BLaER1 (cell line): ENCODE data around the gene GOLIM4.

Experiments used
- H3K27ac ChIP-seq: shearing (Covaris generic); formaldehyde crosslinking; 2 replicates; pipeline ENCODE4 v1.8.1; 2022
- H3K27me3 ChIP-seq: shearing (Covaris generic); formaldehyde crosslinking; 2 replicates; pipeline ENCODE4 v1.8.1; 2022
- H3K36me3 ChIP-seq: shearing (Covaris generic); formaldehyde crosslinking; 2 replicates; pipeline ENCODE4 v1.8.1; 2022
- H3K4me1 ChIP-seq: shearing (Covaris generic); formaldehyde crosslinking; 2 replicates; pipeline ENCODE4 v1.8.1; 2022
- H3K4me2 ChIP-seq: shearing (Covaris generic); formaldehyde crosslinking; 2 replicates; pipeline ENCODE4 v1.8.1; 2022
- H3K4me3 ChIP-seq: shearing (Covaris generic); formaldehyde crosslinking; 2 replicates; pipeline ENCODE4 v1.8.1; 2022
- H3K9ac ChIP-seq: shearing (Covaris generic); formaldehyde crosslinking; 2 replicates; pipeline ENCODE4 v1.8.1; 2022
- H3K9me3 ChIP-seq: shearing (Covaris generic); formaldehyde crosslinking; 2 replicates; pipeline ENCODE4 v1.8.1; 2022
- H4K20me1 ChIP-seq: shearing (Covaris generic); formaldehyde crosslinking; 2 replicates; pipeline ENCODE4 v1.8.1; 2022
- Cebpa-rat ChIP-seq: shearing (Covaris generic); IDR thresholded peaks from 2 replicates; pipeline ENCODE4 v1.8.1; 2022

Gene GOLIM4

GRCh38 chr3:168080499-168081170, 15.1 kb downstream of the GOLIM4 start:
- peaks cover 6% of the 10 kb centered on the region for H3K36me3 ChIP-seq
- no peak for TF ChIP-seq Cebpa-rat
- H3K4me3 ChIP-seq = no peak overlapping the region
- no peaks in the 10 kb centered on the region for H3K4me1 ChIP-seq
- peaks cover 9% of the 10 kb centered on the region; the same call in 1 of the 2 replicates for H3K9me3 ChIP-seq
- H3K27ac ChIP-seq = no peak overlapping the region
- H3K9ac ChIP-seq = no peak overlapping the region
- no peak overlapping the region for H3K4me2 ChIP-seq
- no peaks in the 10 kb centered on the region for H3K27me3 ChIP-seq
- H4K20me1 ChIP-seq = peaks cover 53% of the 10 kb centered on the region; the same call in 1 of the 2 replicates

- Histone ChIP-seq H3K36me3 (peaks cover 6% of the 10 kb centered on the region), H3K9ac (no peak overlapping the region), H3K4me2 (no peak overlapping the region), H4K20me1 (peaks cover 47% of the 10 kb centered on the region; the same call in 1 of the 2 replicates), H3K4me1 (no peaks in the 10 kb centered on the region), H3K27me3 (no peaks in the 10 kb centered on the region), H3K9me3 (0 out of 2 replicates have a peak, but pooled peaks cover 4% of the 10 kb centered on the region), H3K4me3 (no peak overlapping the region), H3K27ac (no peak overlapping the region)
- no peak for TF ChIP-seq Cebpa-rat
Observed at GRCh38 chr3:168080022-168080421, 15.7 kb downstream of the GOLIM4 start.

GRCh38 chr3:168077091-168077490, 18.6 kb downstream of the GOLIM4 start:
- peaks cover 22% of the 10 kb centered on the region for H3K4me1 ChIP-seq
- H3K36me3 ChIP-seq = peaks cover 8% of the 10 kb centered on the region
- no peak overlapping the region for H3K4me3 ChIP-seq
- peaks cover 39% of the 10 kb centered on the region for H4K20me1 ChIP-seq
- no peak overlapping the region for H3K9ac ChIP-seq
- no peak overlapping the region for H3K27ac ChIP-seq
- 0 out of 2 replicates have a peak, but pooled peaks cover 4% of the 10 kb centered on the region for H3K9me3 ChIP-seq
- H3K27me3 ChIP-seq = no peaks in the 10 kb centered on the region
- no peak overlapping the region for H3K4me2 ChIP-seq
- no peak for TF ChIP-seq Cebpa-rat

GRCh38 chr3:168073842-168074605, 21.7 kb downstream of the GOLIM4 start:
- no peak for TF ChIP-seq Cebpa-rat
- Histone ChIP-seq H3K4me3 (no peak overlapping the region), H3K27ac (peak overlapping the region; percentile 2; the same call in 1 of the 2 replicates), H4K20me1 (peaks cover 30% of the 10 kb centered on the region), H3K9ac (no peak overlapping the region), H3K27me3 (no peaks in the 10 kb centered on the region), H3K4me1 (peaks cover 22% of the 10 kb centered on the region), H3K4me2 (peak overlapping the region; percentile 57), H3K9me3 (0 out of 2 replicates have a peak, but pooled peaks cover 4% of the 10 kb centered on the region), H3K36me3 (peaks cover 17% of the 10 kb centered on the region)

GRCh38 chr3:168072323-168072650, 23.4 kb downstream of the GOLIM4 start:
- TF ChIP-seq Cebpa-rat = no peak
- Histone ChIP-seq H3K27ac (no peak overlapping the region), H4K20me1 (peaks cover 30% of the 10 kb centered on the region), H3K4me2 (no peak overlapping the region), H3K36me3 (peaks cover 15% of the 10 kb centered on the region), H3K9me3 (0 out of 2 replicates have a peak, but pooled peaks cover 3% of the 10 kb centered on the region), H3K27me3 (no peaks in the 10 kb centered on the region), H3K9ac (no peak overlapping the region), H3K4me1 (peaks cover 22% of the 10 kb centered on the region), H3K4me3 (no peak overlapping the region)

- Histone ChIP-seq H3K27me3 (no peaks in the 10 kb centered on the region), H3K4me1 (peaks cover 22% of the 10 kb centered on the region), H3K9ac (no peak overlapping the region), H3K4me2 (no peak overlapping the region), H3K27ac (no peak overlapping the region), H3K4me3 (no peak overlapping the region), H3K36me3 (peaks cover 10% of the 10 kb centered on the region; the same call in 1 of the 2 replicates), H4K20me1 (peaks cover 34% of the 10 kb centered on the region), H3K9me3 (no peaks in the 10 kb centered on the region)
- TF ChIP-seq Cebpa-rat = no peak
Observed at GRCh38 chr3:168071591-168072322, 24.0 kb downstream of the GOLIM4 start.

GRCh38 chr3:168070919-168071318, 24.8 kb downstream of the GOLIM4 start:
- peaks cover 22% of the 10 kb centered on the region for H3K4me1 ChIP-seq
- no peak overlapping the region for H3K9ac ChIP-seq
- no peak for TF ChIP-seq Cebpa-rat
- peaks cover 10% of the 10 kb centered on the region; the same call in 1 of the 2 replicates for H3K36me3 ChIP-seq
- no peak overlapping the region for H3K4me2 ChIP-seq
- no peak overlapping the region for H3K27ac ChIP-seq
- H3K27me3 ChIP-seq = no peaks in the 10 kb centered on the region
- H4K20me1 ChIP-seq = peaks cover 41% of the 10 kb centered on the region
- H3K9me3 ChIP-seq = no peaks in the 10 kb centered on the region
- no peak overlapping the region for H3K4me3 ChIP-seq

- Histone ChIP-seq H3K27ac (no peak overlapping the region), H3K36me3 (peaks cover 15% of the 10 kb centered on the region; the same call in 1 of the 2 replicates), H3K9me3 (no peaks in the 10 kb centered on the region), H3K27me3 (no peaks in the 10 kb centered on the region), H3K9ac (no peak overlapping the region), H4K20me1 (peaks cover 44% of the 10 kb centered on the region; the same call in 1 of the 2 replicates), H3K4me1 (peaks cover 6% of the 10 kb centered on the region; the same call in 1 of the 2 replicates), H3K4me3 (no peak overlapping the region), H3K4me2 (no peak overlapping the region)
- TF ChIP-seq Cebpa-rat = no peak
Observed at GRCh38 chr3:168068346-168068745, 27.4 kb downstream of the GOLIM4 start.

GRCh38 chr3:168066882-168067281, 28.8 kb downstream of the GOLIM4 start:
- peaks cover 31% of the 10 kb centered on the region; the same call in 1 of the 2 replicates for H4K20me1 ChIP-seq
- no peak overlapping the region for H3K4me2 ChIP-seq
- H3K27ac ChIP-seq = no peak overlapping the region
- H3K4me1 ChIP-seq = no peaks in the 10 kb centered on the region
- peaks cover 10% of the 10 kb centered on the region; the same call in 1 of the 2 replicates for H3K36me3 ChIP-seq
- H3K9ac ChIP-seq = no peak overlapping the region
- no peak overlapping the region for H3K4me3 ChIP-seq
- no peaks in the 10 kb centered on the region for H3K27me3 ChIP-seq
- no peak for TF ChIP-seq Cebpa-rat
- no peaks in the 10 kb centered on the region for H3K9me3 ChIP-seq
